ENCODE data around the gene GEMIN2. TPM values are rescaled to one million over a fixed set of nuclear protein-coding genes. Genes with fewer than 3 reads are reported as not detected.

GEMIN2 gene, protein sequence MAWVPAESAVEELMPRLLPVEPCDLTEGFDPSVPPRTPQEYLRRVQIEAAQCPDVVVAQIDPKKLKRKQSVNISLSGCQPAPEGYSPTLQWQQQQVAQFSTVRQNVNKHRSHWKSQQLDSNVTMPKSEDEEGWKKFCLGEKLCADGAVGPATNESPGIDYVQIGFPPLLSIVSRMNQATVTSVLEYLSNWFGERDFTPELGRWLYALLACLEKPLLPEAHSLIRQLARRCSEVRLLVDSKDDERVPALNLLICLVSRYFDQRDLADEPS
- 40.3 and 57.4 TPM in 2 replicates for total RNA-seq

DNA sequence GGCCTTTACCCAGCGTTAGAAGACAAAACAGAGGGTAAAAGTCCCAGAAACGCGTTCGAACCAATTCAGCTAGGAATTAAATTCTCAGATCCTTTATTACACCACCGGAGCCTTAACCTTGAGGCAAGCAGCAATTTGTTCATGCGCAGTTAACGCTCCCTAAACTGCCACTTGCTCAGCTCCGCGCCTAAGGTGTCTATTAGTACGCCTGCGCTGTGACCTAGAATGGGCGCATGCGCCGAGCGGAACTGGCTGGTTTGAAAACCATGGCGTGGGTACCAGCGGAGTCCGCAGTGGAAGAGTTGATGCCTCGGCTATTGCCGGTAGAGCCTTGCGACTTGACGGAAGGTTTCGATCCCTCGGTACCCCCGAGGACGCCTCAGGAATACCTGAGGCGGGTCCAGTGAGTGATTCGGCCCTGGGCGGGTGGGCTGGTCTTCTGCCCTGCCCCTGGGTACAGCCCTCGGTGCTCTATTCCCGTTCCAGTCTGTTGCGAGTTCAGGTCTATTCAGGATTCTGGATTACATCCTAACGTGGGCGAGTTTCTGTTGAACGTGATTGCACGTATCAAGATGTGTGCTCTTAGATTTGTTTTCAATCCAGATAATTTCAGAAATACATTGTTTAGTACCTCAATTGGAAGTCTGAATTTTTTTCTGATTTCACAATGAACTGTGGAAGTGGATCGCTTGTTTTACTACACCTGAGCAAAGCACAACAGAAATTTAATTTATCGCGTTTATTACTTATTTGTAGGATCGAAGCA lies at the start of gene GEMIN2:
Gene GEMIN2, plus strand, starts transcription at position 251 of the 766 bp plus-strand sequence. Its CDS starts 16 bp downstream, at position 267.

DNA sequence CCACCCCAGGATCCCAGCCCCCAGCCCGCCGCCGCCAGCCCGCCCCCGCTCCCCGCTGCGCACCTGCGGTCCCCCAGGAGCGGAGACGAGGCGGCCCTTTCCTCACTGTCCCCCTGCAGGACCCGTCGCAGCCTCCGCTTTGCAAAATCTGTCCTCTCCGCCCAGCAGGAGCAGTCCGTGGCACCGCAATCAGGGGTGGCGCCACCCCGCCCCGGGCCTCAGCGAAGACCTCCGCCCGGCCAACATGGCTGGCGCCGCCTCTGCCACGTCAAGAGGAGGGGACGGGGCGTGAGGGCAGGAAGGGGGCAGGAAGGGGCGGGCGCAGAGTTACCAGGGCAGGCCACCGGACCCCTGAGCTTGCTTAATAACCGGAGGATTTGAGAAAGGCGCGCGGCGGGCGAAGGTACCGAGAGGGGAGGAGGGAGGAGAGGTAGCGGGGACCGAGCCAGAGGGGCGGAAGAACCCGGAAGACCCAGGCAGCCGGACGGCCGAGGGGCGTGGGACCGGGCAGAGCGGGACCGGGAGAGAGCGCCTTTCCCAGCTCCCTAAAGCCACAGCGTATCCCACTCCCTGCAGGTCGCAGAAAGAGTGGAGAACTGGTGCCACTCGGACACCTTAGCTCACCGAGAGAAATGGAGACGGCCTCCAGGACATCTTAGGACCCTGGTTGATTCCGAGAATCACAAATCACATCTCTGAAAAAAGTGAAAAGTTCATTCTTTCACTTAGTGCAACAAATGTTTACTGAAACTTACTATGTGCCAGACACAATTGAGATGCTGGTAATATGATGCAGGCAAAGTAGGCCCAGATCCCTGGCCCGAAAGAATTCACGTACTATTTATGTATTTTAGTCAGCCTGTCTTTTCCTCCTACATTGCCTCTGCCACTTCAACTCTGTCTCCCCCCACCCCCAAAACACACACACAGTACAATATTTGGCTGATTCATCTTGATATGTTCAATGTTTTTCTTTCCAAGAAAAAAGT lies 10.9 kb upstream of the GEMIN2 start, which contains the start of gene SEC23A:
Gene SEC23A, minus strand, starts transcription at position 267 of the 989 bp plus-strand sequence. CDS start 7,117 bp downstream, outside the sequence.

DNA sequence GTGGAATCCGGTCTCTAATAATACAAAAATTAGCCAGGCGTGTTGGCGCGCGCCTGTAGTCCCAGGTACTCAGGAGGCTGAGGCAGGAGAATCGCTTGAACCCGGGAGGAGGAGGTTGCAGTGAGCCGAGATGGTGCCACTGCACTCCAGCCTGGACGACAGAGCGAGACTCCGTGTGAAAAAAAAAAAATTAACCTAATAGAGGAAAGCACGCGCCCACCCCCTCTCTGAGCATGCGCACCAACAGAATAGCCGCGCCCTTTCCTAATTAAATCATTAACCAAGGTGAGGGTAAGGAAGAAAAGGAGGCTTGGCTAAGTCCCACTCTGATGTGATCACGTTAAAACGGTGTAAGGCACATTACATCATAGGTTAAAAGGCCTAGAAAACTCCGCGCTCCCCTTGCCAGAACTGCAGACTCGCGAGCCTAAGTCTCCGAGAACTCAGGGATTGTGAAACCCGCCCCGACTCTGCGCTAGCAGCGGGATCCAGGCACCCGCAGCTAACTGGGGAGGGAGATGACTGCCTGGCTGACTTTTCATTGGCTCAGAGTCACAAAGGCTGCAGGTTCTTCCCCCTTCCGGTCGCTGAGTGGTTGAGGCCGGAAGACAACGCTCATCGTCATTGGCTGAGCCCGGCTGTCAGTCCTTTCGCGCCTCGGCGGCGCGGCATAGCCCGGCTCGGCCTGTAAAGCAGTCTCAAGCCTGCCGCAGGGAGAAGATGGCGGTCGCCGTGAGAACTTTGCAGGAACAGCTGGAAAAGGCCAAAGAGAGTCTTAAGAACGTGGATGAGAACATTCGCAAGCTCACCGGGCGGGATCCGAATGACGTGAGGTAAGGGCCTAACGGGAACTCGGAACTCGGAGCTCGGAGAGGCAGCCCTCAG lies 60.7 kb downstream of the GEMIN2 start, which contains the start of gene PNN:
Gene PNN, plus strand, starts transcription at position 695 of the 885 bp plus-strand sequence. Its CDS starts 26 bp downstream, at position 721.

Other genes starting within 250 kb of the GEMIN2 start
- gene SEC23A, start 11.1 kb upstream of the GEMIN2 start, total RNA-seq = 123 and 176 TPM in 2 replicates
- 36.9 and 41.4 TPM in 2 replicates for gene TRAPPC6B, start 56.0 kb downstream of the GEMIN2 start, total RNA-seq
- 15.4 and 33.5 TPM in 2 replicates for gene PNN, start 60.9 kb downstream of the GEMIN2 start, total RNA-seq
- gene MIA2, start 119.6 kb downstream of the GEMIN2 start, total RNA-seq = 81.7 and 91.8 TPM in 2 replicates

Data from nasal cavity respiratory epithelium epithelial cell of viscerocranial mucosa (primary cell).